Cardiac muscle cell (in vitro differentiated cells and primary cell): ENCODE data around the gene CNTF. TPM values are rescaled to one million over a fixed set of nuclear protein-coding genes. Genes with fewer than 3 reads are reported as not detected.

Experiments
- DNase-seq, 2 donors: peaks; one replicate each; pipeline versions ENCODE4 v3.0.0 to v3.0.0-alpha.2; 2010 to 2017; ENCODE audit warnings: low read depth in 1 of 2, low spot score in 1 of 2
- H3K27ac ChIP-seq: fragments of 200-600 bp; sonication (generic); 2 replicates; pipeline ENCODE4 v1.5.1; 2016
- H3K27me3 ChIP-seq: fragments of 200-600 bp; sonication (generic); 2 replicates; pipeline ENCODE4 v1.6.0; 2016; ENCODE audit warnings: control low read depth
- H3K36me3 ChIP-seq: fragments of 200-600 bp; sonication (generic); 2 replicates; pipeline ENCODE4 v1.5.1; 2016; ENCODE audit warnings: control low read depth
- H3K4me1 ChIP-seq: fragments of 200-600 bp; sonication (generic); 2 replicates; pipeline ENCODE4 v1.8.1; 2017; ENCODE audit warnings: low read depth, mild to moderate bottlenecking, mixed run types
- H3K4me3 ChIP-seq: fragments of 200-600 bp; sonication (generic); 2 replicates; pipeline ENCODE4 v1.5.1; 2016; ENCODE audit warnings: mild to moderate bottlenecking
- H3K9me3 ChIP-seq: fragments of 200-600 bp; sonication (generic); 2 replicates; pipeline ENCODE4 v1.5.1; 2017; ENCODE audit warnings: low read depth, mild to moderate bottlenecking, control low read depth
- polyA plus RNA-seq: library from polyadenylated mRNA; unstranded; fragments of >200 nt; fragmentation: Nextera tagmentation; extraction: Ambion mirVana; gene quantifications from 2 replicates; pipeline ENCODE4 v1.2.1, GENCODE V29; 2016
- total RNA-seq: library from RNA; depleted of rRNA; stranded (reverse); fragments of >200 nt; gene quantifications from 2 replicates; pipeline ENCODE4 v1.2.3, GENCODE V29; 2016
- TF ChIP-seq, protein P1 (sequence below): IDR thresholded peaks from 2 replicates; pipeline ENCODE4 v1.5.1; 2012; ENCODE audit warnings: low read depth, mild to moderate bottlenecking, low read length

Gene CNTF
- total and polyA plus RNA-seq, 2 experiments from 2014 or later: 0.23 to 0.33 TPM

- Histone ChIP-seq H3K36me3 (peaks cover 50% of the 10 kb centered on the region), H3K4me3 (no peak overlapping the region), H3K9me3 (no peaks in the 10 kb centered on the region), H3K27me3 (no peaks in the 10 kb centered on the region), H3K27ac (no peak overlapping the region), H3K4me1 (peaks cover 3% of the 10 kb centered on the region)
- TF ChIP-seq, protein P1, sequence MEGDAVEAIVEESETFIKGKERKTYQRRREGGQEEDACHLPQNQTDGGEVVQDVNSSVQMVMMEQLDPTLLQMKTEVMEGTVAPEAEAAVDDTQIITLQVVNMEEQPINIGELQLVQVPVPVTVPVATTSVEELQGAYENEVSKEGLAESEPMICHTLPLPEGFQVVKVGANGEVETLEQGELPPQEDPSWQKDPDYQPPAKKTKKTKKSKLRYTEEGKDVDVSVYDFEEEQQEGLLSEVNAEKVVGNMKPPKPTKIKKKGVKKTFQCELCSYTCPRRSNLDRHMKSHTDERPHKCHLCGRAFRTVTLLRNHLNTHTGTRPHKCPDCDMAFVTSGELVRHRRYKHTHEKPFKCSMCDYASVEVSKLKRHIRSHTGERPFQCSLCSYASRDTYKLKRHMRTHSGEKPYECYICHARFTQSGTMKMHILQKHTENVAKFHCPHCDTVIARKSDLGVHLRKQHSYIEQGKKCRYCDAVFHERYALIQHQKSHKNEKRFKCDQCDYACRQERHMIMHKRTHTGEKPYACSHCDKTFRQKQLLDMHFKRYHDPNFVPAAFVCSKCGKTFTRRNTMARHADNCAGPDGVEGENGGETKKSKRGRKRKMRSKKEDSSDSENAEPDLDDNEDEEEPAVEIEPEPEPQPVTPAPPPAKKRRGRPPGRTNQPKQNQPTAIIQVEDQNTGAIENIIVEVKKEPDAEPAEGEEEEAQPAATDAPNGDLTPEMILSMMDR: no peak
- no peak for DNase-seq
These were observed 12.7 kb upstream of the CNTF start for GRCh38 chr11:58609723-58610122.

DNA sequence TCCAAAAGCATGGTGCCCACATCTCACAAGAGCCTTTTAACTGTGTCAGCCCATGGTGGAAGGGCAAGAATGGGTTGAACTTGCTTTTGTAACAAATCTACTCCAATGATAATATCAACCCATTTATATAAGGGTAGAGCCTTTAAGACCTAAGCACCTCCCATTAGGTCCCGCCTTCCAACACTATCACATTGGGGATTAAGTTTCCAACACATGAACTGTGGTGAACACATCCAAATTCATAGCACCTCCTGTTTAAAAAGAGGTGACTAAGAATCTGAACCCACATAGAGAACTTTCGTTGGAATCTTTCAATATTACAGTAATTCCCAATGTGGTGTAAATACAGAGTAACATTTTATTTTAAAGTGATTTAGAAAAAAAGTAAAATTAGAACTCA, 9.2 kb upstream of the CNTF start:
- Histone ChIP-seq H3K27ac (no peak overlapping the region), H3K9me3 (no peaks in the 10 kb centered on the region), H3K36me3 (peaks cover 83% of the 10 kb centered on the region), H3K4me3 (no peak overlapping the region), H3K27me3 (no peaks in the 10 kb centered on the region), H3K4me1 (no peaks in the 10 kb centered on the region)
- TF ChIP-seq, protein P1: no peak
- no peak for DNase-seq

DNA sequence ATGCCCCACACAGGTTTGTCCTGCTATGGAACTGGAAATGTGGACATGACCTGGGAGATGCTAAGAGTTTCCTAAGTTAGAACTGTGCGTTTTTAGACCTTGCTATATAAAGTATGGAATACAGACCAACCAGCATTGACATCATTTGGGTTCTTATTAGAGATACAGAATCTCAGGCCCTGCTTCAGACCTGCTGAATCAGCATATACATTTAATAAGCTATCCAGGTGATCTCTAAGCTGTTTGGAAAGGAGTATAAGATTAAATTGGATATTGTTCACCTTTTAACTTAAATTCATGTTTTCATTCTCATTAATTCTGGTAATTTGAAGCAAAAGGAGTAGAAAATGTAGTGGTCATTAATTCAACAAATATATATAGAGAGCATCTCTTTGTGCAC, 6.9 kb upstream of the CNTF start:
- Histone ChIP-seq H3K4me3 (no peak overlapping the region), H3K27ac (no peak overlapping the region), H3K36me3 (peaks cover 94% of the 10 kb centered on the region), H3K9me3 (no peaks in the 10 kb centered on the region), H3K27me3 (no peaks in the 10 kb centered on the region), H3K4me1 (no peaks in the 10 kb centered on the region)
- no peak for DNase-seq
- TF ChIP-seq, protein P1: no peak

DNA sequence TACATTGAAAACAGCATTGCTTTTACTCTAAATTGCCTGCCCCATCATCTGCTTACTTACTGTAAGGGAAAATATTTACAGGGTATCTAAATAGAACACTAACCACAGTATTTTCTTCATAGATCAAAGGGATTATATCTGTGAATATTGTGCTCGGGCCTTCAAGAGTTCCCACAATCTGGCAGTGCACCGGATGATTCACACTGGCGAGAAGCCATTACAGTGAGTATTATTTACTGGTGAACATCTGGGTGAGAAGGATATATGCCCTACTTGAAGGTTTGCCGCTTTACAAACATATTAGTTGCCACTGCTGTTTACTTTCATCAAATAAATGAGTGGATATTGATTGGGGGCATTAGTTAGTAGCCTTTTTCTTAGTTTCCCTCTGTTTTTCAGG, 5.9 kb upstream of the CNTF start:
- no peaks in the 10 kb centered on the region for H3K27me3 ChIP-seq
- peaks cover 86% of the 10 kb centered on the region for H3K36me3 ChIP-seq

DNA sequence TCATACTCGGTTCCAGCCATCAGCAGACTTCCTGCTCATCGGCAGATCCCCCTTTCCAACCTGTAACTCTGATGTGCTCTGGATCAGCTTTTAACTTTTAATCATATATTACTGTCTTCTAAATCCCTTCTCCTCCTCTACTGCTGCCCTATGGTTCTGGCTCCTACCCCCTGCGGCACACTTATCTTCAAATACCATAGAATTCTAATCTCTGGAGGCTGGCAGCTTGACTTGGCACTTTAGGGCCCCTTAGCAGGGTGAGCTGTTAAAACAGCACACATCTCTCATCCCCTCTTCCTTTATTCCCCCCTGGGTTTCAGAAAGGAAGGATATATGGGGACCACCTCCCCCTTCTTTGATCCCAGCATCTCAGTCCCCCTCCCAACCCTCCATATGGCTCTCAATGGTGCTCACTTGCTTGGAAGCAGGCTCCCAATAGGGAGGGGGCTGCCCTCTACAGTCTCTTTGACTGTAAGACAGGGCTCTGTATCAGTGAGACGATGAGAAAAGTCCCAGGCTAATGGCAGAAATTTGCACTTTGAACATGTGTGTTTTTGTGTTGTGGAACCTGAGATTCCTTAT, 4.4 kb upstream of the CNTF start:
- Histone ChIP-seq H3K9me3 (no peaks in the 10 kb centered on the region), H3K27ac (no peak overlapping the region), H3K27me3 (no peaks in the 10 kb centered on the region), H3K4me1 (no peaks in the 10 kb centered on the region), H3K4me3 (no peak overlapping the region), H3K36me3 (peaks cover 80% of the 10 kb centered on the region)
- no peak for DNase-seq
- TF ChIP-seq, protein P1: peak; percentile 23

More for the DNA sequence above, 5.9 kb upstream of the CNTF start:
- H3K27ac ChIP-seq: no peak overlapping the region
- peak in 1 of 2 donors; percentile 92 for DNase-seq
- H3K4me3 ChIP-seq: no peak overlapping the region
- no peaks in the 10 kb centered on the region for H3K4me1 ChIP-seq
- TF ChIP-seq, protein P1: no peak
- H3K9me3 ChIP-seq: no peaks in the 10 kb centered on the region
